RWPE2 (cell line): ENCODE measurements around the gene GDF11.

Source experiments
- ATAC-seq: fragments of 200-7000 bp; cut with Tn5 transposase; 3 replicates; pipeline ENCODE4 v1.9.1; 2021; ENCODE audit warnings: low read depth
- DNase-seq: peaks from one replicate; pipeline ENCODE4 v3.0.0-alpha.2; 2020; ENCODE audit warnings: low spot score
- H3K27ac ChIP-seq: fragments of 450-650 bp; 2 replicates; pipeline ENCODE4 v1.5.1; 2017; ENCODE audit warnings: mild to moderate bottlenecking; ENCODE audit not compliant: poor library complexity, severe bottlenecking
- H3K27me3 ChIP-seq: fragments of 250-450 bp; sonication (Bioruptor Pico); 2 replicates; pipeline ENCODE4 v1.5.1; 2021; ENCODE audit warnings: mild to moderate bottlenecking, moderate library complexity; ENCODE audit not compliant: insufficient read depth, poor library complexity, severe bottlenecking
- H3K36me3 ChIP-seq: fragments of 250-450 bp; sonication (Bioruptor Pico); 2 replicates; pipeline ENCODE4 v1.5.1; 2020; ENCODE audit warnings: low read depth, mild to moderate bottlenecking, moderate library complexity
- H3K4me1 ChIP-seq: fragments of 250-450 bp; sonication (Bioruptor Pico); 2 replicates; pipeline ENCODE4 v1.5.1; 2021; ENCODE audit warnings: mild to moderate bottlenecking, moderate library complexity; ENCODE audit not compliant: insufficient read depth, poor library complexity, severe bottlenecking
- H3K4me3 ChIP-seq: fragments of 250-450 bp; sonication (Bioruptor Pico); 2 replicates; pipeline ENCODE4 v1.5.1; 2021; ENCODE audit warnings: mild to moderate bottlenecking, moderate library complexity; ENCODE audit not compliant: severe bottlenecking
- H3K9me3 ChIP-seq: fragments of 250-450 bp; sonication (Bioruptor Pico); 2 replicates; pipeline ENCODE4 v1.5.1; 2021; ENCODE audit warnings: mild to moderate bottlenecking, moderate library complexity; ENCODE audit not compliant: severe bottlenecking
- CTCF ChIP-seq: fragments of 450-650 bp; IDR thresholded peaks from one replicate; pipeline ENCODE4 v1.5.1; 2017; ENCODE audit warnings: mild to moderate bottlenecking, moderate library complexity; ENCODE audit not compliant: poor library complexity, severe bottlenecking

GDF11 gene

GRCh38 chr12:55703901-55704761 is 38.8 kb upstream of the GDF11 start:
- no peak for DNase-seq
- no peak for TF ChIP-seq CTCF
- Histone ChIP-seq H3K27ac (no peak overlapping the region), H3K36me3 (no peaks in the 10 kb centered on the region), H3K4me3 (no peak overlapping the region), H3K9me3 (no peaks in the 10 kb centered on the region), H3K4me1 (peaks cover 6% of the 10 kb centered on the region), H3K27me3 (peaks cover 18% of the 10 kb centered on the region)
- ATAC-seq: no peak

GRCh38 chr12:55704824-55705718 is 37.9 kb upstream of the GDF11 start:
- Histone ChIP-seq H3K27me3 (peaks cover 21% of the 10 kb centered on the region), H3K9me3 (no peaks in the 10 kb centered on the region), H3K36me3 (no peaks in the 10 kb centered on the region), H3K4me1 (peaks cover 6% of the 10 kb centered on the region), H3K4me3 (no peak overlapping the region), H3K27ac (no peak overlapping the region)
- no peak for ATAC-seq
- no peak for DNase-seq
- TF ChIP-seq CTCF: no peak

DNA sequence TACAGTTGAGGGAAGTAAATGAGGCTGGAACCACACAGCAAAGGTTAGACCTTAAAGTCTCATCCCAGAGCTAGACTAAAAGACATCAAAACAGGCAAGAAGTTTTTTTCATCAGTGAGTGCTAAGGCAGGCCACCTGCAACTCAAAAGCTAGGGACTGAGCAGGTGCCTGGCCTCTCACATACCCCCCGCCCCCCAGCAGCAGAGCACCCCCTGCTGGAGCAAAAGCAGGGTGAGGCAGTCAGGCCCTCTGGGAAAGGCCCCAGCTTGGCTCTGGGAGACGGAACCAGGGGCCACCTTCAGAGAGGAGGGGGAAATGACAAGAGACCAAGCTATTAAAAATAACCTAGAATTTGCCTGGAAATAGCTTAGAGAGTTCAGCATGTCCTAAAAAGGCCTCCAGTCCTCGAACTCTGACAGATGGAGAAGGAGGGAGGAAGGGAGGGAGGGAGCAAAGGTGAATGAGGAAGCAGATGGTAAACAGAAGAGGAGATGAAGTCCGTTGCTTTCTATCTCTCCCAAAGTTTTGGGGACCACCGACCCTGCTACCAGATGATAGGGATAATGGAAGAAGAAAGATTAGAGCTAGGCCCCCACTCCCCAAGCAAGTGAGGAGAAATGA is 37.0 kb upstream of the GDF11 start:
- DNase-seq (no peak), ATAC-seq (no peak)
- Histone ChIP-seq H3K4me3 (no peak overlapping the region), H3K27me3 (peaks cover 21% of the 10 kb centered on the region), H3K9me3 (no peaks in the 10 kb centered on the region), H3K27ac (no peak overlapping the region), H3K36me3 (no peaks in the 10 kb centered on the region), H3K4me1 (peaks cover under 1% of the 10 kb centered on the region)
- TF ChIP-seq CTCF: no peak

- H3K4me1 ChIP-seq: no peaks in the 10 kb centered on the region
- no peak overlapping the region for H3K27ac ChIP-seq
- no peak for TF ChIP-seq CTCF
These were observed 36.2 kb upstream of the GDF11 start for GRCh38 chr12:55706568-55707218.

More at GRCh38 chr12:55706568-55707218, 36.2 kb upstream of the GDF11 start:
- no peaks in the 10 kb centered on the region for H3K36me3 ChIP-seq
- no peaks in the 10 kb centered on the region for H3K9me3 ChIP-seq
- no peak overlapping the region for H3K4me3 ChIP-seq
- no peak for ATAC-seq
- no peak for DNase-seq
- peaks cover 21% of the 10 kb centered on the region for H3K27me3 ChIP-seq
